GM12801 (cell line): ENCODE measurements around the gene PTPRJ.

Source experiments
- TF ChIP-seq, protein P1 (sequence below): IDR thresholded peaks from one replicate; pipeline ENCODE4 v1.5.1; 2011; ENCODE audit warnings: control low read depth; ENCODE audit not compliant: insufficient read length; ENCODE audit errors: extremely low read depth

The PTPRJ gene

DNA sequence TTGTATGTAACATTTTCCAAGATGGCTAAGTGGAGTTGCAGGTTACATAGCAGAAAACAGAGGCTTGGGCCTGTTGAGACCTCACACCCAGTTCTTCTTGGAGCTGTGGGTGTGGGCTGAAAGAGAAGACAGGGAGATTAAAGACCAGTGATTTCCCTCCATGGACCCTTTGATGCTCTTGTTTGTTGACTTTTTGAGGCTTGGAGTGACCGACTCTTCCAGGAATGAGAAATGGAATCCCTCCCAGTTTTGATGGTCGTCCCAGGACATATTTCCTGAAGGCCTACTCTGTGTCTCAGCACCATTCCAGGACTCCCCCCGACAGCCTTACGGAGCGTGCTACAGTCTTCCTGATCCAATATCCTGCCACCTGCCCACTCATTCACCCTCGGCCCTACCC is 96.9 kb downstream of the PTPRJ start:
- TF ChIP-seq, protein P1, sequence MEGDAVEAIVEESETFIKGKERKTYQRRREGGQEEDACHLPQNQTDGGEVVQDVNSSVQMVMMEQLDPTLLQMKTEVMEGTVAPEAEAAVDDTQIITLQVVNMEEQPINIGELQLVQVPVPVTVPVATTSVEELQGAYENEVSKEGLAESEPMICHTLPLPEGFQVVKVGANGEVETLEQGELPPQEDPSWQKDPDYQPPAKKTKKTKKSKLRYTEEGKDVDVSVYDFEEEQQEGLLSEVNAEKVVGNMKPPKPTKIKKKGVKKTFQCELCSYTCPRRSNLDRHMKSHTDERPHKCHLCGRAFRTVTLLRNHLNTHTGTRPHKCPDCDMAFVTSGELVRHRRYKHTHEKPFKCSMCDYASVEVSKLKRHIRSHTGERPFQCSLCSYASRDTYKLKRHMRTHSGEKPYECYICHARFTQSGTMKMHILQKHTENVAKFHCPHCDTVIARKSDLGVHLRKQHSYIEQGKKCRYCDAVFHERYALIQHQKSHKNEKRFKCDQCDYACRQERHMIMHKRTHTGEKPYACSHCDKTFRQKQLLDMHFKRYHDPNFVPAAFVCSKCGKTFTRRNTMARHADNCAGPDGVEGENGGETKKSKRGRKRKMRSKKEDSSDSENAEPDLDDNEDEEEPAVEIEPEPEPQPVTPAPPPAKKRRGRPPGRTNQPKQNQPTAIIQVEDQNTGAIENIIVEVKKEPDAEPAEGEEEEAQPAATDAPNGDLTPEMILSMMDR, result no peak

DNA sequence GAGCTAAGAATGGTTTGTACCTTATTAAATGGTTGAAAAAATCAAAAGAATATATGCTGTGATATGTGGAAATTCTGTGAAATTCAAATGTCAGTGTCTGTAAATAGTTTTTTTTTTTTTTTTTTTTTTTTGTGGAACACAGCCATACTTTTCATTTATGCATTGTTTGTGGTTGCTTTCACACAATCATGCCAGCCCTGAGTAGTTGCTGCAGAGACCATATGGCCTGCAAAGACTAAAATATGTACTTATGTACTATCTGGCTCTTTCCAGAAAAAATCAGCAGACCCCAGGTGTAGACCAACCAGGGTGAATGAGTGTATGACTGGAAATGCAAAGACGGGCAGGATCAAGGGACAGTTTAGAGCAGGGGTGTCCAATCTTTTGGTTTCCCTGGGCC is 98.3 kb downstream of the PTPRJ start:
- TF ChIP-seq, protein P1, result no peak

DNA sequence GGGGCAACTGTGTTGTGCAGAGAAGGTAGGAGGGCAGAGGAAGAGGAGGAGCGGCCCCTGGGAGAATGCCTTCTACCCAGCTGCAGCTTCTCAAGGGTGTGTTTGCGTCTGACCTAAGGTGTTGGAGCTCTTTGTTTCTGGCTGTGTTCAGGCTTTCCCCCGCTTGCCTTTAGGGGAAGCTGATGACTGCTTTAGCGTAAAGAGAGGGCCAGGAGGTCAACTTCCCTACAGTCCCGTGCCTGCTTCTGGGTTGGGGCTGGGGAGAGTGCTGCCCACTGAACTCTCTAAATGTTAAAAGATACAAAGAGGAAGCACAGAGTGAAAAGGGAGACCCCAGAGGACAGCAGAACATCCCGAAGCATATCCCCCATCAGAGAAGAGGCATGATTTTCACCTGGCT is 99.2 kb downstream of the PTPRJ start:
- TF ChIP-seq, protein P1, result no peak

DNA sequence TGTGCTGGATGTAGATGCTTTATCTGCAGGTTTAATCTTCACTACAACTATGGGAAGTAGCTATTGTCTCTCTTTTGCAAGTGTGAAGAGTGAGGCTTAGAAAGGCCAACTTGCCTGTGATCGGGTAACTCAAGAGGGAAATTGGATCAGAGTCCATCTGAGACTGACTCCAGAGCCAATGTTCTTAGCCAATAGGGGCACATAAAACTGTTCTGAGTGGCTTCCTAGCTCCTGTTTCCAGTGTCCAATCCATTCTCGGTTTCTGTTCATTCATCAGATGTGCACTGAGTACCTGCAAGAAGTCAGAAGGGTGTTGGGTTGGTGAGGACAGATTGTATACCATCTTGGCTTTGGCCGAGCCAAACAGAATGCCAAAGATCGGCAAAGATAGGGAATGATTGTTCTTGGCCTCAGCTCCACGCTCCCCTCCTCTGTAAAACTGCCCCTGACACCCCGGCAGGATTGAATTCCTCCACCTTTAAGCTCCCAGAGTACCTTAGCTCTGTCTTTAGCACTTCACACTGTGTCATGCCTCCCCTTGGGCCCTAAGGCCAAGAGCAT is 100.0 kb downstream of the PTPRJ start:
- TF ChIP-seq, protein P1, result no peak

DNA sequence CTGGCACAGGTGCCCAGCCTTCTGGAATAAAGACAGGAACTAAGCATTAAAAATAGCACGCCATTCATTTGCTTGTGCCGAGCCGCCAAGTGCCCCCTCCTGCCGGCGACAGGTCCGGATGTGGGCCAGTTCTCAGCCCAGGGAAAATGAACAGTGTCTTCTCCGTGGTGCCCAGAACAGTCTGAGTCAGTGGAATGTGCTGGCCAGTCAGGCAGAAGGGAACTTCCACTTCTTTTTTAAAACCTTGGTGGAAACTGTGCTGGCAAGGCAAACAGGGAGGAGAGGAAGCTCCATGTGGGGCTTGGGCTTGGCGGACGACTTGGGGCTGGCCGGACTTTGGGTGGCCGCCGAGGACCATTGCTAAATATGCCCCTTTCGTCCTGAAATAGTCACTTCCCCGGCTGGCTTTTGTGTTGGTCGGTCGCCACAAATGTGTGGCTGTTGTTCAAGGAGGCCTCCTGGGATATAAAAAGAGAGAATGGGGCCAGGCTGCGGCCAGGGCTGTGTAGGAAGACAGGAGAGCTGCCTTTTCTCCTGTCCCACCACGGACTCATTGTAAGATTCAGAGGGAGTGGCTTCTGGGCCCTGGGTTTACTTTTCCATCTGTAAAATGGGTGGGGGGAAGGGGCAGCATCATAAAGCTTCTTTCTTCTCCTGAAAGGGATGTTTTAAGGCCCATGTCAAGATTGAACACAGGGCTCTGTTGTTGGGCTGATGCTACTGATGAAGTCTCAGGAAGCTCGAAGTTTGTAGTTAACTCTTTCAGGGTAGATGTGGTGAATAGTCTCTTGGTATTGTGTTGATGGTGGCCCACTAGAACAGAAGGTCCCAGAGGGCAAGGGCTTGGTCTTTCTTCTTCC is 101.0 kb downstream of the PTPRJ start:
- TF ChIP-seq, protein P1, result no peak

DNA sequence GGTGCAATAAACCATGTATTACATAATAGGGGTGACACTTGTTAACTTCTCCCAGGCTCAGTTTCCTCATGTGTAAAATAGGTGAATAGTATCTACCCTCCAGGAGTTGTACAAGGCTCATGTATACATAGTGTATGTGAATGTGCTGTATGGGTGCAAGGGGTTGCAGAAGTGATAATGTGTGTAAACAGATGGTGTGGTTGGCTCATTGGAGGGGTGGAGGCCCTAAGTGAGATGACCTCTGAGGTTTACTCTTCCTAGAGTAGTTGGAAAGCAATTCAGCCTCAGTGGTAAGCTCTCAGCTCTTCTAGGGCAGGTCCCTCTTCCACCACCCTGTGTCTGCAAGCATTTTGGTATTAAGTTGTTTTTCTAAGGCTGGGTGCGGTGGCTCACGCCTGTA is 102.4 kb downstream of the PTPRJ start:
- TF ChIP-seq, protein P1, result no peak

DNA sequence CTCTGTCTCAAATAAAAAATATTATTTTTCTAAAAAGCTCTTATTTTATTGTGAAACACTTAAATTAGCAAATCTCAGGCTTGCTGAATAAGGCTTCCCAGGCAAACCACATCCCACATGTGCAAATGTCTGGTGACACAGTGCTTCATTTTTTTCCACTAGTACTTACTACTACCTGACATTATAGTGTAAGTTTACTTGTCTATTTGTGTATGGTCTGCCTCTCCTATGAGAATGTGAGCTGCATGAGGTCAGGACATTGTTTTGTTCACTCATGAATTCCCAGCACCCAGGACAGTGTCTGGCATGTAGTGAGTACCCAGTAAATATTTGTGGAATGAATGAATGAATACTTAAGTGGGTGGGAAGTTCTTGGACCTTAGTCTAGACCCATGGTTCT is 103.1 kb downstream of the PTPRJ start:
- TF ChIP-seq, protein P1, result no peak
